Stimulated activated CD8-positive, alpha-beta memory T cell treated with anti-CD3 and anti-CD28 coated beads, Interleukin-7, amount 100 ng/mL, for 1 hour (primary cell): ENCODE measurements around the gene LCP1.

Experiments
- DNase-seq, 2 donors: peaks; one replicate each; pipeline ENCODE4 v3.0.0-alpha.2; 2020; ENCODE audit warnings: low read depth in 2 of 2

Gene LCP1

DNA sequence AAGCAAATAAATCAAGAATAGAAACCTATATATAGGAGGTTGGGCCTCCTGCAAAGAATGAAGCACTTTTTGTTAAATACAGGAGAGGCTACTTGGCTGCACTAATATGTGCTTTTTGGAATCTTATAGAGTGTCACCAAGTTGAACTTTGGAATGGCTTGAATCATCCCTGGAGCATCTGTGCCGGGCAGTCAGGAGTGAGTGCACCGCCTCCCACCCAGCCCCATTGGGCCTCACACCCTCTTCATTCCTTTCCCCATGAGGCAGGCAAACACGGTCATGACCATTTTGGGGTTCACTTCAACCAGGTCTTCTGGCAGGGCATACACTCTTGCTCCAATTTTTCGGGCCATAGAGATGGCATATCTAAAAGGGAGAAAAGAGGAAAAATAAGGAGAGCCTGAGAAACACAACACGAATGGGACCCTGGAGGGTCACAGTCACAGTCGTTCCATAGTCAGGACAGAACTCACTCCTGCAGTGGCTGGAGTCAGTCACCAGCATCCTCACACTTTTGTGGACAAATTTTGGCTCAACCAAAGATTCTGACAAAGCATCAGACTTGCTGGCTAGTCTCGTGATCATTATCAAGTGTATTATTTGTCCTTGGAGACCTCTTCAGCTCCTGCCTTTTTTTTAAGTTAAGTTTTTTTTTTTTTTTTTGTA lies 54.5 kb downstream of the LCP1 start:
- no peak for DNase-seq

DNA sequence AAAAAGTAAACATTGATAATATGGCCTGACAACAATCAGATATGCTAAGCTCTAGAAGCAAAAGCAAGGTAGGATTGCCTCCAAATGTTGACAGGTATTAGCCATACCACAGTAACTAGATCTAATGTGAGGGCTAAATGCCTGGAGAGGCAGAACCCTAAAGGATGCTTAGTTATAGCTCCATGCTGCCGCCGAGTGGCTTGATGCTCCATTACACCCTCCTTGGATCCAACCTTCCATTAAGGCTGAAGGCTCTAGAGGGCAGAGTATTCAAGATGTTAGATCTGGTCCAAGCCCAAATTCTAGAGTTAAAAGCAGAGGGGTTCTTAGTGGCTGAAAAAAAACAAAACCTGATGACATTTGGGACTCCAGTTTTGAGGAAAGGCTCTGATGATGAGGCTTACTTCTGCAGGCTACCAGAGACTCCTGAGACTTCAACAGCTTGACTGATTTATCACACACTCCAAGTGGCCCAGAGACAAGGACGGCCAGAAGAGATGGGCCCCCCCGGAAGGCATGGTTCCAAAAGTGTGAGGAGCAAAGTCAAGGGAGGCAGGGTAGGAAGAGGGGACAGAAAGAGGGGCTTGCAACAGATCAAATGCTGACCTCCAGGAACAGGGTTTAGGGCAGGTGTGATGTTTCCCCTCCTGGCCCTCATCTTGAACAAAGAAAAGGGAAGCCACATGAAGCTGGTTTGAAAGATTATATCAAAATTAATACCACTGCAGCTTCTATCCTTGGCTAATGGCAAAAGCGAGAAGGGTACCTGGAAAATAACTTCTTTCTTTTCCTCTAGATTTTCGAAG lies 55.2 kb downstream of the LCP1 start:
- DNase-seq, result peak; percentile 28 to 55

DNA sequence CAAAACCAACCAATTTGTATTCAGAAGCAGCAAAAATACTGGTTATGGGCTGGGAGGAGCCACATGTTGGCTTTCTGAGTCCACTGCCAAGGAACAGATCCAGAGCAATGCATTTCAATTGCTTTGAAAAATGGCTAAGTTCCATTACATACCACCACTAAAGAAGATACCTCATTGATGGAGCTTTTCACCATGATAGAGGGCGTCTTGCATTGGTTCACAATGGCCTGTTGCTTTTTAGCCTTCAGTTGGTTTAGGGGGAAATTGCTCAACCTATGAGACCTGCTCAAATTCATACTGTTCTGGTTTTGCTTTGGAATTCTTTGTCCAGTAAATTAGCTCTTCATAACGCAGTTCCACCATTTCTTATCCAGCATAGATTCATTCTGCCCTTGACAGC lies 55.9 kb downstream of the LCP1 start:
- DNase-seq, result no peak

DNA sequence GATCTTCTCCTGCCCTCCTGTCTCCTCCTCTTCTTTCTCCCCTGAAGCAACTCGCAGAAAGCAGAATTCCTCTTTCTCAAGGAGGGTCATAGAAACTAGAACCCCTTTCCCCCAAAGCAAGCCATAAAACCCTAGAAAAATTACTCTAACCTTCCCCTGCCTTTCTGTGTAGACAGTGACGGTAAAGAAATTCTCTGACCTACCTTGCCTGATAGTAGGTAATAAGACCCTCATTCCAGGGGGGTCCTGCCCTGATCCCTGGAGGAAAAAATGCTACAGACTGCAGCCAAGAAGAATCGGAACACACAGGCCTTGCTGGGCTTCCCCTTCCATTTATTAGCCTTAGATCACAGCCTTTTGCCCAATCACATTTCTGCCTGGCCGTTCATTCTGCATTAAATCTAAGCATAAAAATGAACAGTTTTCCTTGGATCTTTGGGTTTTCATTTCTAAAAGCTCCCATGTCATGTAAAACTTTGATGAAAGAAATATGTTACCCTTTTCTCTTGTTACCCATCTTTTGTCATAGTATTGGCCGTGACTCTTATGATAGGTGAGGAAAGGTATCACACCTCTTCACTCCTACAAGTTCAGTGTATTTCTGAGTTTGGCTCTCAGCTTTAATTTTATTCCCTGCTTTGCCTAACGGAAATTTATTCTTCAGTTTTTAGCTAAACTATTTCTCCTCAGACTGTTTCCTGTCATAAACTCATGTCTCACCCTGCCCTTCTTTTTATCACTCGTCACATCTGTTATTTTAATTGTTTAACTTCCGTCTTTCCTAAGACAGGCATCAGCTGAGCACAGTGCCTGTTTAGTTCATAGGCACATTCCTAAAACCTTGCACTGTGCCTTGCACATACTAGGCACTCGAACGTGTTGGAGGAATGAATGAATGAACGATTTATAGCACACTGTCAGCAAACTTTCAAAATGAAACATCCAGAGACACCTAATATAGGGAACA lies 56.7 kb downstream of the LCP1 start:
- no peak for DNase-seq

DNA sequence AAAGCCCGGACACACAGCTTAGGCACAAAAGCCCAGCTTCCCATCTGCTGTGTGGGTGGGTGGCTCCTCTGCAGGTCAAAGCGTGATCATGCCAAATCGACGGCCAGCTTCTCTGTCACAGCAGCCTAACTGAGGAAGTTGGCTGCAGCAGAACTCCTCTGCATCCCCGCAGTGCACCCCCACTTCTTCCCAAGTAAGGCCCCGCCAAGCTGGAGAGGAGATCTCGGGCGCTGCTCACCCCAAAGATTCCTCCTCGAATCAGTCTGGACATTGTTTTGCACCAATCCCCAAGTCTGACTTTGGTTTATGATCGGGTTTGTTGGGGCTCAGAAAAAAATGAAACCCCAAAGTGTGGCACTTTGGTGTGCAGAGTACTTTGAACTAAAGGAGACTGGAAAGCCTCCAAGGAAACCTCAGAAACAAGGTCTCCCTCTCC lies 57.4 kb downstream of the LCP1 start:
- no peak for DNase-seq

DNA sequence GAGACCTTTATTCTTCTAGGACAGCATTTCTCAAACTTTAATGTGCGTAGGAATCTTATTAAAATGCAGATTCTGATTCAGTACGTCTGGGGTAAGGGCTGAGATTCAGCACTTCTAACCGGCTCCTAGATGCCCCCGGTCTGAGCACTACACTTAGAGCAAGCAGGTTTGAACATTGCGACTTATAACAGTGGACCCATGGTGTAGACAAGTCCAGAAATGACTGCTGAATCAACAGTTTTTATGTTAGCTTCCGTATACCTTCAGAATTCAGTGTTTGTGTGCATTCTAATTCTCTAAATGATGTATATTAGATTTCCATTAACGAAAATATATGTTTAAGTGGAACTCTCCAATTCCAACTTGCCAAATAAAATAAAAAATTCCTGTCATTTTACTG lies 59.7 kb downstream of the LCP1 start:
- no peak for DNase-seq

DNA sequence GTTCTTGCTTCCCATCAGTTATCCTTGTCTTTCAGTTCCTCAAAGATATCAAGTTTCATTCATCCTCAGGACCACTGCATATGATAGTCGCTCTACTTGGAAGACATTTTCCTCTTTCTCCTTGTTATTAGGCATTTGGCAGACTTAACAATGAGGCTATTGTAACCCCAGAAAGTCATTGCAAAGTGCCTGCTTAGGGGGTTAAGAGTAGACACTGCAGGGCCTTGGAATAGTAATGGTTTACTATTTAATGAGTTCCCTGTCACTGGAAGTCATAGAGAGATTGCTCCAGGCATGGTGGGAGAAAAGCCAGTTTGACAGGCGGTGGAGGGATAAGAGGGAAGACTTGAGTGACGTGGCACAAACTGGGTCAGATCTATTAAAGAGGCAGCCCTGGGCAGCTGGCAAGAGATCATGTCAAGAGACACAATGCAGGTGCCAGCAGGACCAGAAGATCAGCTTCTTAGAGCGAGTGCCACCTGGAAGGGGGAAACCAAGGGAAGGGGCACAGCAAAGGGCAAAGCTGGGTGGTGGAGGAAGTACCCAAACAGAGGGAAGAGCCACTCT lies 60.3 kb downstream of the LCP1 start:
- DNase-seq, result no peak

DNA sequence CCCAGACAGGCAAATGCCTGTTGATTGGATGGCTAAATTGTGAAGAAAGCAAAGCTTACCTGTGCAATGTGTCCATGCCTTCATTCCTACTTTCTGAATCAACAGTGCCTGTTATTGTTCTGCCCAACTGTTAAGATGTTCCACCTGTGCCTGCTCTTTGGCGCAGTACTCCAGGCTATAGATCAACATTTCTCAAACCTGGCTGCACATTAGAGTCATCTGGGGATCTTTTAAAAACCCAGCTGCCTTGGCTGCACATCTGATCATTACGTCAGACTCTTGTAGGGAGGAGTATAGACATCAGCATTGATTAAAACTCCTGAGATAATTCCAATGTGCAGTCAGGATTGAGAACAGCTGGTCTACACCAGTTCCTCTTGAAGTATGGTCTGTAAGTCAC lies 60.9 kb downstream of the LCP1 start:
- DNase-seq, result no peak

DNA sequence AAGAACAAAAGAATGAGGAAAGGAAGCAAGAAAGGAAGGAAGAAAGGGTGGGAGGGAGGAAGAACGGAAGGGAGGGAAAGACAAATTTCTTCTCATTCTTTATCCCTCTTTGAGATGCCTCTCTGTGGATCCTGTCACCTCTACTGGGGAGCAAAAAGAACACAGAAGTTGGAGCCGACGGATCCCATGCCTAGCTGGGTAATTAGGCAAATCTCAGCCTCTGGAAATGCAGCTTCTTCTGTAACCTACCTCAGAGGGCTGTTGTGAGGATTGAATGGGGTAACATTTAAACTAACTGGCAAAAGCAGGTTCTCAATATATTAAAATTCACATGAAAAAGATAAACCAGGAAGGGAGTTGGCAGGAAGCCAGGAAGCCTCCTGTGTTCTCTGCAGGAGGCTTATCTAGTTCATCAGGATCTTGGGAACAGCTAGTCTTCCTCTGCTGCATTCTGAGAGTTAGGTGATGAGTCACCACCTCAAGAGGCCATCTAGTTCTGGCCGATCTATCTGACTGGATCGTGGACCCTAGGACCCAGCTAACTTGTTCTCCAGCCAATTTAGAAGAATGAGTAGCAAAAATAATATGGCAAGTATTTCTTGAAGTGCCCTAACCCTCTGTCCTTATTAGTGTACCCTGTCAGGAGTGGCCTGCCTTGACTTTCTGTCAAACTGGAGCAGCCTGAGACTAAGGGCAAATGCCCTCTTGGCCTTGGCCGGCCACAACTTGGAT lies 61.9 kb downstream of the LCP1 start:
- DNase-seq, result no peak

DNA sequence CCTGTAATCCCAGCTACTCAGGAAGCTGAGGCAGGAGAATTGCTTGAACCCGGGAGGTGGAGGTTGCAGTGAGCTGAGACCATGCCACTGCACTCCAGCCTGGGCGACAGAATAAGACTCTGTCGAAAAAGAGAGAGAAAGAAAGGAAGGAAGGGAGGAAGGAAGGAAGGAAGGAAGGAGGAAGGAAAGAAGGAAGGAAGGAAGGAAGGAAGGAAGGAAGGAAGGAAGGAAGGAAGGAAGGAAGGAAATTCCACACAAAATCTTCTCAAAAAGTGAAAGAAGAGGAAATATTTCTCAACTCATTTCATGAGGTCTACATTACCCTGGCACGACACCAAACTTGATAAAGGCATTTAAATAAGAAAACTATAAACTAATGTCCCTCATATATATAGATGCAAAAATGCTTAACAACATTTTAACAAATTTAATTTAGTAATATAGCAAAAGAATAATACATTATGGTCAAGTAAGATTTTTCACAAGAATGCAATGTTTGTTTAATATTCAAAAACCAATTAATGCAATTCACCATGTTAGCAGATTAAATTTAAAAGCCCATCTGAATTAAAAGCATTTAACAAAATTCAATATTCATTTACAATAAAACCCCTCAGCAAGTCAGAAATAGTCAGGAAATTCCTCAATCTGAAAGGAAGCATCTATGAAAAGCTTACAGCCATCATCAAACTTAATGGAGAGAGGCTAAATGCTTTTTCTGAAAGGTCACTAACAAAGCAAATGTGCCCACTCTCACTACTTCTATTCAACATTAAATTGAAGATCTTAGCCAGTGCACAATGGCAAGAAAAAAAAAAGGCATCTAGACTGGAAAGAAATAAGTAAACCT lies 65.1 kb downstream of the LCP1 start:
- no peak for DNase-seq

- DNase-seq, result no peak
Observed at GRCh38 chr13:46114613-46115012, 67.4 kb downstream of the LCP1 start.

- DNase-seq, result no peak
Observed at GRCh38 chr13:46113596-46113995, 68.4 kb downstream of the LCP1 start.

- DNase-seq, result no peak
Observed at GRCh38 chr13:46111151-46111550, 70.8 kb downstream of the LCP1 start.

- no peak for DNase-seq
Observed at GRCh38 chr13:46109451-46109850, 72.5 kb downstream of the LCP1 start.

DNA sequence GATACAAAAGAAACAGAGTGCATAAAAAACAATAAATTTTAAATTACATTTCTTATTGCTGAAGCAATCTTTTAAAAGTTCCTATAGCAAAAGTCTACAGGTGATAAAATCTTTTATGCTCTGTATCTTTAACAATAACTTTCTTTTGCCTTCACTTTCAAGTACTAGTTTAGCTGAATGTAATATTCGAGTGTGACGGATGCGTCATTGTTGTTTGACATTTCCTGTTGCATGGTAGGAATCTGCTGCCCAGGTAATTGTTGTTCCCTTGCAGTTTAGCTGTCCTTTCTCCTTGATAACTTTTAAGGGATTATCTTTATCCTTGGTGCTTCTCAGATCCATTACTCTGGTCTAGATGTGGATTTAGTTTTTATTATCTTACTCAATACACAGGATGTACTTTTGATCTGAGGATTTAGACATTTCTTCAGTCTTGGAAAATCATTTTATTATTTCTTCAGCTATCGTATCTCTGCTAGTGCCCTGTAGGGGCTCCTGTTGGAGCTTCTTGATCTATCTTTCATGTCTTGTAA lies 75.1 kb downstream of the LCP1 start:
- no peak for DNase-seq

DNA sequence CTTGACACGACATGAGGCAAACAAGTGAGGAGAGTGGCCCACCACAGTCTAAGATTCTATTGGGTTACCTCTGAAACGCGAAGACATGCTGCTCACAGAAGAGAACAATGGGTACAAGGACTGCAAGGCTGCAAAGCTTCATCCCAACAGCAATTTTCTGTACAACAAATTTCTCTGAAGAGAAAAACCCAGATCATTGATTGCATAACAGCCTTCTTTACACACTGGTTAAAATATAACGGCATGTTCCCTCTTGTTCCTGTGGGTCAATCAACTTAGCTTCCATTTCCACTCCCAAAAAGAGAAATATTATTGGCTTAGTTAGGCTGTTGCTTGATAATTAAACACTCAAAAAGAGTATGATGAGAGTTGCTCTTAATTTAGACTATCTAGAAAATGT lies 77.1 kb downstream of the LCP1 start, which contains the start of gene CPB2:
Gene CPB2 (minus strand): TSS at position 166 of the 400 bp plus-strand sequence. CDS start 24 bp downstream, at position 142.
- DNase-seq, result no peak

DNA sequence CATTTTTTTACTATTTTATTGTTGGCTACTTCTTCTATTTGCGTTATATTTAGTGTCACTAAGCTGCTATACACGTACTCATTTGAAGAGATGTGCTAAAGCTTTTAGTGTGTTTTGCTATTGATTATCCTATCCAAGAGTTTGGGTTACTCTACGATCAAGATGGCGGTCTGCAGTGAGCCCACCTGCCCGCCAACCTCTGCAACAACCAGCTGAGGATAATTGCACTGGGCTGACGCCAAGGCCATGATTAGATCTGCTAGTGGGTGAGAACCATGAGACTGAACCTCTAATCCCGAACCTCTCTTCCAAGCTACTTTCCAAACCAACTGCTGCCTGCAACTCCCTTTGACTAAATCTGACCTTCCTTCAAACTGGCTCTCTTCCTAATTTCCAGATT lies 78.9 kb downstream of the LCP1 start:
- no peak for DNase-seq

- no peak for DNase-seq
Observed at GRCh38 chr13:46102255-46102605, 79.7 kb downstream of the LCP1 start.

GRCh38 chr13:46101484-46102254 lies 80.3 kb downstream of the LCP1 start:
- DNase-seq, result no peak
